Measurements from ENCODE around the gene MPZL2. TPM values are rescaled to one million over a fixed set of nuclear protein-coding genes. Genes with fewer than 3 reads are reported as not detected.

MPZL2 gene
- total and polyA plus RNA-seq, 2 of the 8 experiments (the other 6 are each of a cell fraction or from before 2014, with no cell fraction given): 2.4 to 3.2 TPM

DNA sequence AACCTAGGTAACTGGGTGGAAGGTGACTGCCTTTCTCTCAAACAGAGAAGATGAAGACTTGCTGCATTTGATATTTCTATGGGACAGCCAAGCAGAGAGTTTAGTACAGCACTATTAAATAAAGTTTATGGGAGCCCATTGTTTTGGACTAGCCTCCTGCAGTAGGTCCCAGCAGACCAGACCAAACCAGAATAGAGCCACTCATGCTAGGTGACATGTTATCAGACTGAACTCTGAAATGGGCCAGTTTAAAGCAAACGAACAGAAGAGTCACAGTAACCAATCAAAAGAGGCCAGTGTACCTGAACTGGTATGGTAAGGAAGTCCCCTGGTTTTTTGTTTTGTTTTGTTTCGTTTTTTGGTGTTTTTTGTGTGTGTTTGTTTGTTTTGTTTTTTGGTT lies 7.9 kb upstream of the MPZL2 start:
- Histone ChIP-seq H4K91ac (replicated peaks; ENCODE audit: insufficient read length, low read length) (no peak overlapping the region), H2BK120ac (replicated peaks; ENCODE audit: low read depth, low read length) (no peak overlapping the region), H3K18ac (ENCODE audit: extremely low read depth, low read length) (no peak overlapping the region), H2AK5ac (ENCODE audit: low read depth, low read length) (no peak overlapping the region), H3K23me2 (ENCODE audit: low read depth, low read length) (no peaks in the 10 kb centered on the region), H3K23ac (ENCODE audit: insufficient read length) (no peak overlapping the region), H3K9ac (replicated peaks in 1 of 4; ENCODE audit: extremely low read depth in 1 of 4, low read depth in 3 of 4, low read length in 3 of 4) (no peak overlapping the region), H2BK20ac (ENCODE audit: low read length) (no peak overlapping the region), H3K14ac (ENCODE audit: insufficient read length) (no peak overlapping the region), H3K4ac (replicated peaks; ENCODE audit: insufficient read length, low read depth, low read length) (no peak overlapping the region), H3K27me3 (replicated peaks in 1 of 4; ENCODE audit: control insufficient read depth in 3 of 4, extremely low read depth in 1 of 4, insufficient read depth in 3 of 4, low read length in 3 of 4) (peaks cover 0 to 2% (median under 1%) of the 10 kb centered on the region in 4 experiments; a peak in 4 of 7 replicates), H3K4me2 (ENCODE audit: insufficient read depth in 1 of 2, low read depth in 2 of 2, low read length in 2 of 2) (no peak overlapping the region), H3K36me3 (ENCODE audit: control insufficient read depth in 2 of 4, insufficient read depth in 4 of 4, low read length in 3 of 4) (no peaks in the 10 kb centered on the region), H2AFZ (ENCODE audit: low read length) (no peak overlapping the region), H3K27ac (ENCODE audit: low read depth, low read length) (no peak overlapping the region), H2BK5ac (ENCODE audit: low read depth, low read length) (no peak overlapping the region), H3K4me1 (replicated peaks in 1 of 4; ENCODE audit: control insufficient read depth in 3 of 4, insufficient read depth in 4 of 4, low read length in 3 of 4) (no peaks in the 10 kb centered on the region), H4K5ac (ENCODE audit: insufficient read length, low read depth, low read length) (no peak overlapping the region), H2BK12ac (ENCODE audit: low read depth, low read length) (no peak overlapping the region), H3K9me3 (ENCODE audit: insufficient read depth in 2 of 2, low read depth in 1 of 2, low read length in 1 of 2) (no peaks in the 10 kb centered on the region), H3K79me1 (ENCODE audit: low read depth, low read length) (no peaks in the 10 kb centered on the region), H3K56ac (replicated peaks; ENCODE audit: insufficient read length, low read depth, low read length) (no peak overlapping the region), H4K20me1 (replicated peaks in 1 of 2; ENCODE audit: control insufficient read depth in 1 of 2, insufficient read depth in 2 of 2, low read length in 2 of 2) (no peaks in the 10 kb centered on the region), H3K79me2 (ENCODE audit: control insufficient read depth in 1 of 2, insufficient read depth in 2 of 2, low read length in 2 of 2) (no peaks in the 10 kb centered on the region), H3K4me3 (ENCODE audit: extremely low read depth in 1 of 4, insufficient read depth in 2 of 4, low read depth in 3 of 4, low read length in 4 of 4) (no peak overlapping the region), H2BK15ac (ENCODE audit: low read length) (no peak overlapping the region), H4K8ac (ENCODE audit: extremely low read depth, insufficient read depth, low read length) (no peak overlapping the region)
- POLR2A ChIA-PET (ENCODE audit: partially characterized antibody): no interaction called here
- CTCF ChIA-PET (ENCODE audit: partially characterized antibody): interaction anchor here (1.4 kb wide), 1 partner anchor 8 kb away, joined by 3 read pairs; no protein-coding TSS in a partner anchor
- 76% methylated on average over 2 of the region's 2 CpGs; no CpG with 5 or more reads in 1 of the 2 experiments for WGBS, 2 experiments (ENCODE audit: extremely low coverage in 1 of 2, insufficient coverage in 1 of 2, insufficient read length in 1 of 2, insufficient replicate concordance in 2 of 2, low coverage in 1 of 2, low lambda C conversion rate in 2 of 2, missing lambda C conversion rate in 1 of 2)
- FAIRE-seq (no peak), DNase-seq (ENCODE audit: low read depth in 1 of 2, low spot score in 2 of 2) (no peak)
- TF ChIP-seq BACH1 (IDR thresholded peaks at IDR 0.05; ENCODE audit: low read length) (no peak), RAD21 (IDR thresholded peaks at IDR 0.05 in 1 of 2, conservative IDR thresholded peaks at IDR 0.05 in 1 of 2; ENCODE audit: low read depth in 2 of 2, low read length in 2 of 2) (no peak), CHD2 (IDR thresholded peaks at IDR 0.05; ENCODE audit: low read length) (no peak), CREB1 (IDR thresholded peaks at IDR 0.05) (no peak), SP1 (IDR thresholded peaks at IDR 0.05; ENCODE audit: low read depth, low read length) (no peak), SIX5 (IDR thresholded peaks at IDR 0.05; ENCODE audit: low read depth, low read length) (no peak), YY1 (IDR thresholded peaks at IDR 0.05; ENCODE audit: low read depth, low read length) (no peak), EP300 (IDR thresholded peaks at IDR 0.05; ENCODE audit: borderline replicate concordance in 1 of 2, low read depth in 2 of 2, low read length in 2 of 2) (no peak), CBX5 (IDR thresholded peaks at IDR 0.05; ENCODE audit: low read depth, low read length) (no peak), CTBP2 (IDR thresholded peaks at IDR 0.05; ENCODE audit: borderline replicate concordance, insufficient read depth, insufficient read length, low read length) (no peak), HDAC2 (IDR thresholded peaks at IDR 0.05; ENCODE audit: borderline replicate concordance in 1 of 2, low read depth in 2 of 2, low read length in 2 of 2) (no peak), RFX5 (IDR thresholded peaks at IDR 0.05; ENCODE audit: borderline replicate concordance, low read depth, low read length) (no peak), TEAD4 (IDR thresholded peaks at IDR 0.05; ENCODE audit: low read depth, low read length) (no peak), POU5F1 (IDR thresholded peaks at IDR 0.05; ENCODE audit: low read depth, low read length) (no peak), KDM1A (IDR thresholded peaks at IDR 0.05; ENCODE audit: borderline replicate concordance, low read length) (no peak)

Data from H1 (cell line).